ENCODE measurements around the gene ACHE.

ACHE gene

GRCh38 chr7:100890653-100891567 lies 4.8 kb downstream of the ACHE start:
- DNase-seq (ENCODE audit: extremely low read depth, low read depth) = no peak
- TF ChIP-seq CTCF (IDR thresholded peaks at IDR 0.05; ENCODE audit: low read depth, low read length) = no peak

GRCh38 chr7:100888988-100889750 lies 6.5 kb downstream of the ACHE start, which contains the start of gene UFSP1:
UFSP1 (minus strand) TSS chr7:100889715; CDS start chr7:100889271, 444 bp downstream.
- no peak for TF ChIP-seq CTCF (IDR thresholded peaks at IDR 0.05; ENCODE audit: low read depth, low read length)
- DNase-seq (ENCODE audit: extremely low read depth, low read depth) = no peak

GRCh38 chr7:100888291-100888987 lies 7.2 kb downstream of the ACHE start:
- no peak for DNase-seq (ENCODE audit: extremely low read depth, low read depth)
- no peak for TF ChIP-seq CTCF (IDR thresholded peaks at IDR 0.05; ENCODE audit: low read depth, low read length)

- no peak for TF ChIP-seq CTCF (IDR thresholded peaks at IDR 0.05; ENCODE audit: low read depth, low read length)
- no peak for DNase-seq (ENCODE audit: extremely low read depth, low read depth)
These were observed 8.0 kb downstream of the ACHE start for GRCh38 chr7:100887516-100888290.

GRCh38 chr7:100886936-100887515 lies 8.7 kb downstream of the ACHE start:
- no peak for DNase-seq (ENCODE audit: extremely low read depth, low read depth)
- no peak for TF ChIP-seq CTCF (IDR thresholded peaks at IDR 0.05; ENCODE audit: low read depth, low read length)

GRCh38 chr7:100886142-100886935 lies 9.3 kb downstream of the ACHE start:
- no peak for TF ChIP-seq CTCF (IDR thresholded peaks at IDR 0.05; ENCODE audit: low read depth, low read length)
- no peak for DNase-seq (ENCODE audit: extremely low read depth, low read depth)

Data from AG09319 (cell line).